IPS DF 4.7 (cell line): ENCODE results near the gene UBE2O.

Source experiments
- DNase-seq: peaks from one replicate; pipeline ENCODE4 v3.0.0-alpha.2; 2013; ENCODE audit warnings: low spot score; ENCODE audit errors: extremely low read depth

The UBE2O gene

GRCh38 chr17:76395980-76396379, 57.0 kb downstream of the UBE2O start:
- no peak for DNase-seq

GRCh38 chr17:76394166-76394565, 58.8 kb downstream of the UBE2O start:
- DNase-seq: no peak

GRCh38 chr17:76391200-76391715, 61.7 kb downstream of the UBE2O start:
- DNase-seq: no peak

- DNase-seq: no peak
These were observed 62.9 kb downstream of the UBE2O start for GRCh38 chr17:76390003-76390421.

GRCh38 chr17:76388966-76389888, 63.7 kb downstream of the UBE2O start:
- DNase-seq: no peak

GRCh38 chr17:76386966-76387765, 65.8 kb downstream of the UBE2O start:
- DNase-seq: no peak

GRCh38 chr17:76385892-76386786, 66.8 kb downstream of the UBE2O start:
- no peak for DNase-seq

GRCh38 chr17:76384987-76385891, 67.7 kb downstream of the UBE2O start:
- no peak for DNase-seq

- DNase-seq: no peak
These were observed 68.5 kb downstream of the UBE2O start, which contains the start of gene SPHK1 for GRCh38 chr17:76384222-76384986. Gene SPHK1, plus strand, starts transcription at chr17:76384609. Its CDS starts 1,036 bp downstream, at chr17:76385645.

GRCh38 chr17:76383546-76384221, 69.3 kb downstream of the UBE2O start:
- DNase-seq: no peak

GRCh38 chr17:76382803-76383545, 70.0 kb downstream of the UBE2O start:
- DNase-seq: no peak

GRCh38 chr17:76382351-76382802, 70.6 kb downstream of the UBE2O start:
- DNase-seq: no peak

GRCh38 chr17:76381633-76382350, 71.2 kb downstream of the UBE2O start:
- no peak for DNase-seq

GRCh38 chr17:76379646-76380376, 73.1 kb downstream of the UBE2O start:
- no peak for DNase-seq

GRCh38 chr17:76379275-76379641, 73.7 kb downstream of the UBE2O start:
- no peak for DNase-seq

- DNase-seq: no peak
These were observed 74.2 kb downstream of the UBE2O start for GRCh38 chr17:76378548-76379274.
